Measurements from ENCODE around the gene PRKG1. TPM values are rescaled to one million over a fixed set of nuclear protein-coding genes. Genes with fewer than 3 reads are reported as not detected.

PRKG1 gene
- total and polyA plus RNA-seq, 2 experiments from 2014 or later, result 18.2 to 21.1 TPM

GRCh38 chr10:52266858-52267257 is 1192.6 kb downstream of the PRKG1 start:
- no peaks in the 10 kb centered on the region for H3K9me3 Mint-ChIP-seq
- DNase-seq (ENCODE audit: low spot score) (no peak), ATAC-seq (no peak)
- H3K79me2 ChIP-seq (replicated peaks; ENCODE audit: insufficient read depth), result no peaks in the 10 kb centered on the region
- H3K27ac ChIP-seq (ENCODE audit: low read depth), result no peak overlapping the region
- H3K27ac Mint-ChIP-seq, result no peak overlapping the region
- no peak overlapping the region for H3K4me3 ChIP-seq
- H3K4me2 ChIP-seq, result no peak overlapping the region
- no peaks in the 10 kb centered on the region for H3K27me3 Mint-ChIP-seq (ENCODE audit: insufficient read depth, low read depth, poor library complexity)
- H3K4me3 Mint-ChIP-seq, result no peak overlapping the region
- no peaks in the 10 kb centered on the region for H3K27me3 ChIP-seq (ENCODE audit: insufficient read depth)
- no peaks in the 10 kb centered on the region for H3F3A ChIP-seq (replicated peaks; ENCODE audit: low read depth)
- TF ChIP-seq STAT1 (IDR thresholded peaks at IDR 0.05; ENCODE audit: unreplicated experiment) (no peak), ZNF114 (CRISPR knock-in tag; IDR thresholded peaks at IDR 0.05) (no peak), JUNB (IDR thresholded peaks at IDR 0.05; ENCODE audit: unreplicated experiment) (no peak), REST (IDR thresholded peaks at IDR 0.05; ENCODE audit: unreplicated experiment) (no peak), POLR2AphosphoS5 (IDR thresholded peaks at IDR 0.05; ENCODE audit: low read depth) (no peak), CREB1 (CRISPR knock-in tag; IDR thresholded peaks at IDR 0.05; ENCODE audit: low read depth) (no peak), ZNF331 (CRISPR knock-in tag; IDR thresholded peaks at IDR 0.05; ENCODE audit: low read depth) (no peak), EZH2 (IDR thresholded peaks at IDR 0.05; ENCODE audit: low read depth, unreplicated experiment) (no peak), CTCF (conservative IDR thresholded peaks at IDR 0.05; ENCODE audit: low read depth in 2 of 2) (no peak), NANOG (IDR thresholded peaks at IDR 0.05; ENCODE audit: borderline replicate concordance) (no peak), EZH2phosphoT487 (IDR thresholded peaks at IDR 0.05; ENCODE audit: unreplicated experiment) (no peak)
- TF ChIP-seq, protein P1, sequence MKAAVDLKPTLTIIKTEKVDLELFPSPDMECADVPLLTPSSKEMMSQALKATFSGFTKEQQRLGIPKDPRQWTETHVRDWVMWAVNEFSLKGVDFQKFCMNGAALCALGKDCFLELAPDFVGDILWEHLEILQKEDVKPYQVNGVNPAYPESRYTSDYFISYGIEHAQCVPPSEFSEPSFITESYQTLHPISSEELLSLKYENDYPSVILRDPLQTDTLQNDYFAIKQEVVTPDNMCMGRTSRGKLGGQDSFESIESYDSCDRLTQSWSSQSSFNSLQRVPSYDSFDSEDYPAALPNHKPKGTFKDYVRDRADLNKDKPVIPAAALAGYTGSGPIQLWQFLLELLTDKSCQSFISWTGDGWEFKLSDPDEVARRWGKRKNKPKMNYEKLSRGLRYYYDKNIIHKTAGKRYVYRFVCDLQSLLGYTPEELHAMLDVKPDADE (IDR thresholded peaks at IDR 0.05), result no peak
- no peaks in the 10 kb centered on the region for H3K36me3 ChIP-seq (ENCODE audit: insufficient read depth)
- peaks cover 13% of the 10 kb centered on the region for H3K4me1 ChIP-seq (ENCODE audit: insufficient read depth)
- H2AFZ ChIP-seq, result no peak overlapping the region
- H3K4me1 Mint-ChIP-seq, result peaks cover 18% of the 10 kb centered on the region
- H3K36me3 Mint-ChIP-seq (ENCODE audit: low read depth), result no peaks in the 10 kb centered on the region
- H3K9me2 ChIP-seq (ENCODE audit: insufficient read depth), result no peaks in the 10 kb centered on the region
- no peaks in the 10 kb centered on the region for H4K20me1 ChIP-seq (replicated peaks; ENCODE audit: insufficient read depth)

Measured in GM23338 (cell line).